Small intestine (tissue), 7 donors: Measurements from ENCODE around the gene SYNJ1. TPM values are rescaled to one million over a fixed set of nuclear protein-coding genes. Genes with fewer than 3 reads are reported as not detected.

Experiments
- DNase-seq, 2 donors: peaks; one replicate each; pipeline versions ENCODE4 v3.0.0 to v3.0.0-alpha.2; 2013
- FAIRE-seq: peaks from 2 replicates; lab custom pipeline; 2012; peaks lifted over from hg19 to GRCh38; lab: Jason Lieb, UNC
- H3K27ac ChIP-seq, 3 donors: one replicate each; pipeline ENCODE4 v1.5.1; 2013; ENCODE audit warnings: low read length in 2 of 3, mild to moderate bottlenecking in 2 of 3, control low read depth in 1 of 3, inconsistent platforms in 1 of 3, low read depth in 1 of 3, moderate library complexity in 1 of 3
- H3K27me3 ChIP-seq, 3 donors: one replicate each; pipeline ENCODE4 v1.6.1; 2013; ENCODE audit warnings: low read length in 3 of 3, inconsistent platforms in 1 of 3; ENCODE audit not compliant: control insufficient read depth in 3 of 3, insufficient read depth in 3 of 3
- H3K36me3 ChIP-seq, 3 donors: one replicate each; pipeline ENCODE4 v1.6.1; 2013; ENCODE audit warnings: low read length in 3 of 3, inconsistent platforms in 1 of 3, low read depth in 1 of 3, mild to moderate bottlenecking in 1 of 3, moderate library complexity in 1 of 3; ENCODE audit not compliant: control insufficient read depth in 3 of 3, insufficient read depth in 2 of 3
- H3K4me1 ChIP-seq, 3 donors: one replicate each; pipeline ENCODE4 v1.6.1; 2013; ENCODE audit warnings: low read length in 2 of 3, inconsistent platforms in 1 of 3, low read depth in 1 of 3, mild to moderate bottlenecking in 1 of 3, moderate library complexity in 1 of 3; ENCODE audit not compliant: control insufficient read depth in 3 of 3, insufficient read depth in 2 of 3
- H3K4me3 ChIP-seq, 3 donors: one replicate each; pipeline ENCODE4 v1.5.1; 2013; ENCODE audit warnings: low read length in 3 of 3, control low read depth in 1 of 3, inconsistent platforms in 1 of 3, low read depth in 1 of 3, mild to moderate bottlenecking in 1 of 3, moderate library complexity in 1 of 3
- H3K9me3 ChIP-seq, 2 donors: one replicate each; pipeline ENCODE4 v1.6.1; 2013; ENCODE audit warnings: low read depth in 1 of 2, low read length in 1 of 2; ENCODE audit not compliant: control insufficient read depth in 2 of 2, insufficient read depth in 1 of 2
- WGBS, 3 donors: extraction: QIAGEN DNeasy Blood & Tissue Kit; methylation state at CpG; one replicate each; pipeline ENCODE4 v1.1.7; 2013; 5-methylcytosine and 5-hydroxymethylcytosine counted together
- polyA plus RNA-seq, 4 donors: library from polyadenylated mRNA; stranded (reverse) in 3 of 4; unstranded in 1 of 4; fragments of 200-250 nt in 3 of 4; fragments of 120-200 nt in 1 of 4; gene quantifications; one replicate each; pipeline versions ENCODE4 v1.2.1 to v1.2.3, GENCODE V29; 2013
- donor health status: healthy with polysubstance abuse.
- donor health status: control.
- donor health status: control.
- donor health status: Bipolar disorder and iron deficiency.
- donor health status: healthy.

SYNJ1 gene
- polyA plus RNA-seq, 4 donors = 4.6 to 10.2 (median 6.6) TPM

DNA sequence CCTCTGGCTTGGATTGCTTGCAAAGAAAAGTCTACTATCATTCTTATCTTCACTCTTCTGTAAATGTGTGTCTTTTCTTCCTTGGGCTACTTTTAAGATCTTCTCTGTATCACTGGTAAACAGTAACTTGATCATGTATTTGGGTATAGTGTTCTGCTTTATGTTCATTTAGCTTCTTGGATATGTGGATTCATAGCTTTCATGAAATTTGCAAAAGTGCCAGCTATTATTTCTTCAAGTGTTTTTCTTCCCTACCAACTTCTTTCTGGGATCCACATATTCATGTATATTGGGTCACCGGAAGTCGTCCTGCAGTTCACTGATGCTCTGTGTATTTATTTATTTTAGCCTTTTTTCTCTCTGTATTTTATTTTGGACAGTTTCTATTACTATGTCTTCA, 11.3 kb downstream of the SYNJ1 start:
- H3K36me3 ChIP-seq = peaks cover 2 to 5% (median 5%) of the 10 kb centered on the region in 3 donors
- 95 to 98% (median 97%) methylated on average over 2 of the region's 2 CpGs for WGBS, 3 donors
- no peaks in the 10 kb centered on the region for H3K27me3 ChIP-seq
- no peak for FAIRE-seq
- H3K4me1 ChIP-seq = no peaks in the 10 kb centered on the region
- no peak overlapping the region for H3K4me3 ChIP-seq
- peaks cover 0 to 3% of the 10 kb centered on the region in 2 donors for H3K9me3 ChIP-seq
- no peak for DNase-seq
- no peak overlapping the region for H3K27ac ChIP-seq

DNA sequence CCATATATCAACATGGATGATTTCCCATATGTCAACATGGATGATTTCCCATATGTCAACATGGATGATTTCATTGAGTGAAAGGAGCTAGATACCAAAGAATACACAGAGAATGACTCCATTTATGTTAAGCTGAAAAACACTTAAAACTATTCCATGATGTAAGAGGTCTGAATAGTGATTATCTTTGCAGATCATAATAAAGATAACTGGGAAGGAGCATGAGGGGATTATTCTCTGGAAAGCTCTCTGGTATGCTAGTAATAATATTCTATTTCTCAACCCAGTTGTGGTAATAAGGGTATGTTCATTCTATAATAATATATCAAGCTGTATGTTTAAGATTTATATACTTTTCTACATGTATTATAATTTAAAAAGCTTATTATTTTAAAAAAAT, 14.1 kb downstream of the SYNJ1 start:
- Histone ChIP-seq H3K9me3 (peaks cover 0 to 3% of the 10 kb centered on the region in 2 donors), H3K4me3 (no peak overlapping the region), H3K27ac (no peak overlapping the region), H3K27me3 (no peaks in the 10 kb centered on the region), H3K36me3 (peaks cover 0 to 2% (median 0%) of the 10 kb centered on the region in 3 donors), H3K4me1 (no peaks in the 10 kb centered on the region)
- FAIRE-seq (no peak), DNase-seq (no peak)

DNA sequence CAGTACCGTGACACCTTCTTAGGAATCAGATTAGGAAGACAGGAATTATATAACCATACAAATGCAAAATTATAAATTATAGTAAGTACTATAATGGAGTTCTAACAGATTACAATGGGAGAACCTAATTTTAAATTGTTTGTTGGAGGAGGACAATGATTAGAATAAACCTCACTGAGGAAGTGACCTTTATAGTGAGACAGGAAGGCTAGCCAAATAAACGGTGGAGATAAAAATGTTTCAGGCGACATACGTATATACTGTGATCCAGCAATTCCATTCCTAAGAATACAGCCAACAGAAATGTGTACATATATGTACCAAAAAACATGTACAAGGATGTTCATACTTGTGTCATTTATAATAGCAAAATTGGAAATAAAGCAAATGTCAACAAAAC, 15.2 kb downstream of the SYNJ1 start:
- Histone ChIP-seq H3K9me3 (peaks cover 0 to 3% of the 10 kb centered on the region in 2 donors), H3K36me3 (peaks cover 0 to 2% (median 1%) of the 10 kb centered on the region in 3 donors), H3K4me1 (no peaks in the 10 kb centered on the region), H3K27ac (no peak overlapping the region), H3K27me3 (no peaks in the 10 kb centered on the region), H3K4me3 (no peak overlapping the region)
- 74 to 90% (median 79%) methylated on average over 4 of the region's 4 CpGs for WGBS, 3 donors
- no peak for FAIRE-seq
- no peak for DNase-seq

DNA sequence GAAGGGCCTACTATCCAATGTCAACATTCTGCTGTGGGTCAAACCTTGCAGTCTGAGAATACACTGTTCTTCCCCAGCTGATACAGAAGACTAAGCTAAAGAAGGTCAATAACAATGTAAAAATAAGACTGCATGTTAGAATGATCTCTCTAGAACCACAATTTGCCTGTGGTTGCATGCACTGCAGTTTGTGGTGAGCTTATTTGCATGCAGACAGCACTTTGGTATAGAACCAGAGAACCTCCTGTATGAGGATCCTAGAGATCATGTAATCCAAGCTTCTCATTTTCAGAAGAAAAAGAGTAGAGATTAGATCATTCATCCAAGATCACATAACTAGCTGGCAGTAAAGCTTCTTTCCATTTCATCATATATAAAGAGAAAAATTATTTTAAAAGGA, 15.8 kb downstream of the SYNJ1 start:
- Histone ChIP-seq H3K4me1 (no peaks in the 10 kb centered on the region), H3K9me3 (peaks cover 0 to 3% of the 10 kb centered on the region in 2 donors), H3K27ac (no peak overlapping the region), H3K36me3 (peaks cover 0 to 2% (median 0%) of the 10 kb centered on the region in 3 donors), H3K4me3 (no peak overlapping the region), H3K27me3 (no peaks in the 10 kb centered on the region)
- FAIRE-seq (no peak), DNase-seq (peak in 1 of 2 donors; percentile 37)

DNA sequence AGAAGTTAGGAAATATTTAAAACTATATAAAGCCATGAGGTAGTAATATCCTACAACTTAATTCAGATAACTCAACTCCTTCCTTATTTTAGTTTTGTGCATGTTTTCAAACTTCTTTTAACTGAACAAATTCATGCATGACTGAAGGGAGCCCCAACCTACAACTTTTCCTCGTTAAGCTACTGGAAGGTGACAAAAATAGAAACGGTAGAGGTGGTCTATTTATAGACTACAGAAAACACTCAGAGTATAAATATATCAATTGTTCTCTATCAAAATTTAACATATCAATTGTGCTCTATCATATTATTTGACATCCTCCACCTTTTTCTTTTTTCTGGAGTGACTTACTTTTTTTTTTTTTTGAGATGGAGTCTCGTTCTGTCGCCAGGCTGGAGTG, 16.8 kb downstream of the SYNJ1 start:
- DNase-seq (no peak), FAIRE-seq (no peak)
- no peaks in the 10 kb centered on the region for H3K9me3 ChIP-seq
- H3K27ac ChIP-seq = no peak overlapping the region
- no peaks in the 10 kb centered on the region for H3K27me3 ChIP-seq
- H3K4me1 ChIP-seq = no peaks in the 10 kb centered on the region
- H3K4me3 ChIP-seq = no peak overlapping the region
- WGBS, 3 donors = 84 to 90% (median 86%) methylated on average over 4 of the region's 4 CpGs
- peaks cover 0 to 2% (median 0%) of the 10 kb centered on the region in 3 donors for H3K36me3 ChIP-seq

DNA sequence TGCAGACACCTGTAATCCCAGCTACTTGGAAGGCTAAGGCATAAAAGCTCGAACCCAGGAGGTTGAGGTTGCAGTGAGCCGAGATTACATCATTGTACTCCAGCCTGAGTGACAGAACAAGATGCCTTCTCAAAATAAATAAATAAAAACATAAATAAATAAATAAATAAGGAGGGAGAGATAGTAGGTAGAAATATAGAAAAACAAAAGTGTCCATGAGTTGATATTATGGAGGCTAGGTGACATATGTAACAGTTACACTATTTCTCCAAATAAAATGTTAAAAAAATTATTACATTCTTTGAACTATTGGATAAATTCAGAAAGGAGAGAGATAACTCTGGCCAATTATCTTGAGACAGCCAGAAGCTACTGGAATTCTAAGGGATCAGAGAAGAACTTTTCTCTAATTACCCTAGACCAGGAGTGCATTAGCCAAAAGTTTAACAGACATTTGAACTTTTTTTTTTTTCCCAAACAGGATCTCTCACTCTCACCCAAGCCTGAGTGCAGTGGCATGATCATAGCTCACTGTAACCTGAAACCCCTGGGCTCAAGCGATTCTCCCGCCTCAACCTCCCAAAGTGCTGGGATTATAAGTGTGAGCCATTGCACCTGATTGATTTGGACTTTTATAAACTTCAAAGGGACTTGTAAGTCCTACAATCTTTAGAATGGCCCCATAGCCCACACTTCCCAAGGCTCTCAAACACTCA, 17.6 kb downstream of the SYNJ1 start:
- 91 to 99% (median 93%) methylated on average over 4 of the region's 4 CpGs for whole genome bisulfite sequencing, 3 donors
- Histone ChIP-seq H3K36me3 (peaks cover 0 to 2% (median 0%) of the 10 kb centered on the region in 3 donors), H3K4me3 (no peak overlapping the region), H3K27me3 (no peaks in the 10 kb centered on the region), H3K9me3 (no peaks in the 10 kb centered on the region), H3K4me1 (no peaks in the 10 kb centered on the region), H3K27ac (no peak overlapping the region)
- FAIRE-seq (no peak), DNase-seq (no peak)

DNA sequence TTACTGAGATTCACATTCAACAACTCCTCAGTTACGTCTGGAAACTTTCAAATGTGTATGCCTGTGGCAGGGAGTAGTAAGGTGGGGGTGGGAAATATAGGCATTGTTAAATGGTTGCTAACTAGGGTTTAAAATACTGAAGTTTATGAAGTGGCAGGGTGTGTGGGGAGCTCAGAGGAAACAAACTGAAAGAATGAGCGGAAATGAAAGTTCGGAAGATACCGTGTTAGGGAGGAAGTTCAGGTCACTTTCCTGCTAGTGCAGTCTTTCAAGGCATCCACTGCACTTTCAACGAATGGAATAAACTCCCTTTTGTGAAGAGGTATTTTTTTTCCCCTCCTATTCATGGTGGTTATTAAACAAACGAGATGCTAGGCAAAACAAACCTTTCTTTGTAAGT, 19.7 kb downstream of the SYNJ1 start:
- peaks cover 0 to 4% (median 0%) of the 10 kb centered on the region in 3 donors for H3K36me3 ChIP-seq
- H3K27me3 ChIP-seq = no peaks in the 10 kb centered on the region
- no peak overlapping the region for H3K4me3 ChIP-seq
- no peak overlapping the region for H3K27ac ChIP-seq
- DNase-seq (no peak), FAIRE-seq (no peak)
- WGBS, 3 donors = 73 to 87% (median 84%) methylated on average over 6 of the region's 6 CpGs
- no peaks in the 10 kb centered on the region for H3K9me3 ChIP-seq
- H3K4me1 ChIP-seq = no peaks in the 10 kb centered on the region

DNA sequence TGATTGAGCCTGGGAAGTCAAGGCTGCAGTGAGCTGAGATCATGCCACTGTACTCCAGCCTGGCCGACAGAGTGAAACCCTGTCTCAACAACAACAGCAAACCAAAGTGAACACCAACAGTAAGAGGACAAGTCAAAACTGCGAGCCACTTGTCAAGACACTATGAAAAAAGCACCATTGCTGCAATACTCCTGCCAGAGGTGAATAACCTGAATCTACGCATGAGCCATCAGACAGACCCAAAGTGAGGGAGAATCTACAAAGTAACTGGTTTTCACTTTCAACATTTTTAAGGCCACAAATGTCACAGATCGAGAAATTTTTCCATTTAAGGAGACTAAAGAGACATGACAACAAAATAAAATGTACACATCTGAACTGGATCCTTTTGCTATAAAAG, 21.9 kb downstream of the SYNJ1 start:
- Histone ChIP-seq H3K27ac (no peak overlapping the region), H3K36me3 (peaks cover 0 to 4% (median 0%) of the 10 kb centered on the region in 3 donors), H3K9me3 (no peaks in the 10 kb centered on the region), H3K4me3 (no peak overlapping the region), H3K4me1 (peaks cover 0 to 2% (median 0%) of the 10 kb centered on the region in 3 donors), H3K27me3 (no peaks in the 10 kb centered on the region)
- DNase-seq = no peak
- FAIRE-seq = no peak
- WGBS, 3 donors = 93 to 97% (median 95%) methylated on average over 4 of the region's 4 CpGs

DNA sequence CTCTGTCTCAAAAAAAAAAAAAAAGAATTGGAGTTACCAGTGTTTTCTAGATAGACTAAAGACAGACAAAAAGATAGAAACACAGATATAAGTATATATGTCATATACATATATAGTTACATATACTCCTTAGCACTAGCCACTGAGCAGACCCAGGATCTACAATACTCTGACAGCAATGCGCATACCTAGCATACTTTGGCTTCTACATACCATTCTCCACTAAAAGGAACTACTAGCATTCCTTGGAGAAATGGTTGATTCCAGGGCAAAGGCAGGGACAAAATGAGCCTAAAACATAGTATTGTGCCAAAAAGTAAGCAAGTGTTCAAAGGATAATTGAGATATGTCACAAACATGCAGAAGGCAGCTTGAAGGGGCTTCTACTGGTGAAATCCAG, 22.7 kb downstream of the SYNJ1 start:
- H3K4me3 ChIP-seq = no peak overlapping the region
- DNase-seq = no peak
- H3K36me3 ChIP-seq = peaks cover 0 to 4% (median 0%) of the 10 kb centered on the region in 3 donors
- H3K27ac ChIP-seq = no peak overlapping the region
- H3K4me1 ChIP-seq = peaks cover 0 to 2% (median 0%) of the 10 kb centered on the region in 3 donors
- FAIRE-seq = no peak
- H3K9me3 ChIP-seq = no peaks in the 10 kb centered on the region
- WGBS, 3 donors = 96 to 100% (median 100%) methylated on average over 1 of the region's 1 CpG
- no peaks in the 10 kb centered on the region for H3K27me3 ChIP-seq
